Measurements from ENCODE around the gene COQ8B. TPM values are rescaled to one million over a fixed set of nuclear protein-coding genes. Genes with fewer than 3 reads are reported as not detected.

Gene COQ8B
- total RNA-seq, 1 donor from 2014 or later: 49.9 TPM

- no peak overlapping the region for H3K4me3 Mint-ChIP-seq (ENCODE audit: unreplicated experiment)
- peaks cover 7% of the 10 kb centered on the region for H3K9me3 Mint-ChIP-seq (ENCODE audit: unreplicated experiment)
- H3K27me3 Mint-ChIP-seq (ENCODE audit: unreplicated experiment): peaks cover 14% of the 10 kb centered on the region
- no peak overlapping the region for H3K27ac Mint-ChIP-seq (ENCODE audit: unreplicated experiment)
- TF ChIP-seq CTCF (IDR thresholded peaks at IDR 0.05; ENCODE audit: partially characterized antibody, unreplicated experiment): no peak
- H3K36me3 Mint-ChIP-seq (ENCODE audit: unreplicated experiment): no peaks in the 10 kb centered on the region
- no peak for DNase-seq
- H3K4me1 Mint-ChIP-seq (ENCODE audit: low read depth, unreplicated experiment): peaks cover 9% of the 10 kb centered on the region
Measured at GRCh38 chr19:40747536-40747935, 30.9 kb upstream of the COQ8B start.

- no peak overlapping the region for H3K27ac Mint-ChIP-seq (ENCODE audit: unreplicated experiment)
- no peak for TF ChIP-seq CTCF (IDR thresholded peaks at IDR 0.05; ENCODE audit: partially characterized antibody, unreplicated experiment)
- no peak overlapping the region for H3K4me3 Mint-ChIP-seq (ENCODE audit: unreplicated experiment)
- peaks cover 21% of the 10 kb centered on the region for H3K4me1 Mint-ChIP-seq (ENCODE audit: low read depth, unreplicated experiment)
- no peaks in the 10 kb centered on the region for H3K36me3 Mint-ChIP-seq (ENCODE audit: unreplicated experiment)
- H3K9me3 Mint-ChIP-seq (ENCODE audit: unreplicated experiment): peaks cover 3% of the 10 kb centered on the region
- DNase-seq: no peak
- peaks cover 18% of the 10 kb centered on the region for H3K27me3 Mint-ChIP-seq (ENCODE audit: unreplicated experiment)
Measured at GRCh38 chr19:40745402-40745780, 28.7 kb upstream of the COQ8B start.

GRCh38 chr19:40744554-40745401, 28.1 kb upstream of the COQ8B start:
- TF ChIP-seq CTCF (IDR thresholded peaks at IDR 0.05; ENCODE audit: partially characterized antibody, unreplicated experiment): no peak
- H3K9me3 Mint-ChIP-seq (ENCODE audit: unreplicated experiment): peaks cover 6% of the 10 kb centered on the region
- H3K4me3 Mint-ChIP-seq (ENCODE audit: unreplicated experiment): no peak overlapping the region
- H3K27me3 Mint-ChIP-seq (ENCODE audit: unreplicated experiment): peaks cover 16% of the 10 kb centered on the region
- H3K36me3 Mint-ChIP-seq (ENCODE audit: unreplicated experiment): no peaks in the 10 kb centered on the region
- no peak for DNase-seq
- peaks cover 19% of the 10 kb centered on the region for H3K4me1 Mint-ChIP-seq (ENCODE audit: low read depth, unreplicated experiment)
- peak overlapping the region; percentile 5 for H3K27ac Mint-ChIP-seq (ENCODE audit: unreplicated experiment)

- peaks cover 16% of the 10 kb centered on the region for H3K27me3 Mint-ChIP-seq (ENCODE audit: unreplicated experiment)
- H3K27ac Mint-ChIP-seq (ENCODE audit: unreplicated experiment): no peak overlapping the region
- no peak for TF ChIP-seq CTCF (IDR thresholded peaks at IDR 0.05; ENCODE audit: partially characterized antibody, unreplicated experiment)
- peaks cover 24% of the 10 kb centered on the region for H3K4me1 Mint-ChIP-seq (ENCODE audit: low read depth, unreplicated experiment)
- no peak overlapping the region for H3K4me3 Mint-ChIP-seq (ENCODE audit: unreplicated experiment)
- DNase-seq: no peak
- H3K9me3 Mint-ChIP-seq (ENCODE audit: unreplicated experiment): peaks cover 11% of the 10 kb centered on the region
- H3K36me3 Mint-ChIP-seq (ENCODE audit: unreplicated experiment): no peaks in the 10 kb centered on the region
Measured at GRCh38 chr19:40743926-40744325, 27.2 kb upstream of the COQ8B start.

- H3K4me1 Mint-ChIP-seq (ENCODE audit: low read depth, unreplicated experiment): peaks cover 27% of the 10 kb centered on the region
- peaks cover 17% of the 10 kb centered on the region for H3K27me3 Mint-ChIP-seq (ENCODE audit: unreplicated experiment)
- no peaks in the 10 kb centered on the region for H3K36me3 Mint-ChIP-seq (ENCODE audit: unreplicated experiment)
- peaks cover 15% of the 10 kb centered on the region for H3K9me3 Mint-ChIP-seq (ENCODE audit: unreplicated experiment)
- no peak overlapping the region for H3K4me3 Mint-ChIP-seq (ENCODE audit: unreplicated experiment)
- no peak overlapping the region for H3K27ac Mint-ChIP-seq (ENCODE audit: unreplicated experiment)
- no peak for TF ChIP-seq CTCF (IDR thresholded peaks at IDR 0.05; ENCODE audit: partially characterized antibody, unreplicated experiment)
- DNase-seq: no peak
Measured at GRCh38 chr19:40742886-40743285, 26.2 kb upstream of the COQ8B start.
